HUDEP-2 (cell line): ENCODE data around the gene SRXN1.
"Not testable (repeated sequence)": the region's sequence is repeated elsewhere in the genome, so short reads cannot be mapped to it uniquely, and the experiment has no call there.

Experiments
- DNase-seq, 76 experiments: peaks; one replicate each; lab custom pipeline; 2025; ENCODE audit not compliant: unreplicated experiment in 76 of 76; lab: John Stamatoyannopoulos, UW

SRXN1 gene

GRCh38 chr20:655726-656624 is 3.0 kb upstream of the SRXN1 start:
- no peak for DNase-seq

DNA sequence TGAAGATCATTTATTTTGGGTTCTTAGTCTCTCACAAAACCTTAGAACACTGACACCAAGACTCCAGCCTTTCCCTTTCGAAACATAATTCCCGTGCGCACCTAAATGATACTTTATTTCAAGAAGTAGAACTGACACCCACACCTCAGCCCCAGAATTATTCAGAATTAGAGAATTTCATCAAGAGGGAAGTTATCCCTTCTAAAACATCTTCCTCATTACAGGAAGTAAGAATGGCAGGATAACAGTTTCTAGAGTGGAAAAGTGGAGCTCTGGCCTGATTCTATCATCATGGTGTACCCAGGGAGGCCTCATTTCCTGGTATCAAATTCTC is 1.4 kb upstream of the SRXN1 start:
- no peak for DNase-seq

- no peak for DNase-seq
Measured at GRCh38 chr20:653590-654416, 803 bp upstream of the SRXN1 start.

- DNase-seq = peak in 13 of 76 experiments; percentile 24 to 60 (median 40)
Measured at GRCh38 chr20:652615-653109, 338 bp downstream of the SRXN1 start.

DNA sequence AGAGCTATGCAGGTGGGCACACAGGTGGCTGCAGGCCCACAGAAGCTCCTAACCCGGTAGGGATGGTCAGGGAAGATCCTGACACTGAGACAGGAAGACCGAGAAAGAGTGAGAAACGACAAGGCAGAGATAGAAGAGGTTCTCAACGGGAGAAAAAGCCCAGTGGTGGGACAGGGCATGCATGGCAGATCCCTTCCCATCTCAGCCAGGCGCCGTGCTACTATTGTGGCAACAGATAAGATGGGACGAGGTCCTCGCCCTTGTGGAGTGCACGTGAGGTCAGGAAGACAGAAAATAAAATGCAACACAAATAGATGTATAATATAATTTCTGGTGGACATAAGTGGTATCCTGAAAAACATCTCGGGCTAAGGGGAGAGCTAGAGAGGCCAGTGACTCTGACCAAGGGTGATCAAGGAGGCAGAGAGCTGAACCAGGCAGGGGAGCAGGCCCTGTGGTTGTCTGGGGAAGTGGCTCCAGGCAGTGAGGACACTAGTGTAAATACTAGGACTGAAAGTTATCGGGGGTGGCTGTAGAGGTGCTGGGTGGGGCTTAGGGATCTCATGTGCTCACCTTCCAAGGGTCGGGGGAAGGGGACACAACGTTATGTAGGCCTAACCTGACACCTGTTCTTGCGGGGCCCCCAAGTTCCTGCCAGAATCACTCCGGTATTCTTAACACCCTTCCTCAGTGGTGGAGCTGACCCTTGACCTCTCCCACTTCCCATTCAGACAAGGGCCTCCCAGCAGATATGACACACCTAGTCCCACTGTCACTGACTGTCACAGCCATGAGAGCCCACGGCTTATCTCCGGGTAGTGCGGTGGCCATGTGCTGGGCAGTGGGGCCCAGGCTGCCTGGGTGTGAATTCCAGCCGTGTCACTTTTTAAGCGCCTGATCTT is 1.0 kb downstream of the SRXN1 start:
- peak in 52 of 76 experiments; percentile 4 to 67 (median 35) for DNase-seq

DNA sequence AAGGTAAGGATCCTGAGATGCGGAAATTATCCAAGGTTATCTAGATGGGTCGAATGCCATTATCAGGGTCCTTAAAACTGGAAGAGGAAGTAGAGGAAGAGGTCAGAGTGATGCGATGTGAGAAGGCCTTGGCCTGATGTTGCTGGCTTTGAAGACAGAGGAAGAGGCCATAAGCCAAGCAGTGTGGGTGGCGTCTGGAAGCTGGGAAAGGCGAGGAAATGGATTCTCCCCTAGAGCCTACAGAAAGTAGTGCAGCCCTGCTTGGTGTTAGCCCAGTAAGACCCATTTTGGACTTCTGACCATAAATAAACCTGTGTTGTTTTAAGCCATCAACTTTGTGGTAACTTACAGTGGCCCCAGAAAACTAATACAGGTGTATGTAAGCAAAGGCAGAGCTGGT is 2.0 kb downstream of the SRXN1 start:
- DNase-seq = no peak

DNA sequence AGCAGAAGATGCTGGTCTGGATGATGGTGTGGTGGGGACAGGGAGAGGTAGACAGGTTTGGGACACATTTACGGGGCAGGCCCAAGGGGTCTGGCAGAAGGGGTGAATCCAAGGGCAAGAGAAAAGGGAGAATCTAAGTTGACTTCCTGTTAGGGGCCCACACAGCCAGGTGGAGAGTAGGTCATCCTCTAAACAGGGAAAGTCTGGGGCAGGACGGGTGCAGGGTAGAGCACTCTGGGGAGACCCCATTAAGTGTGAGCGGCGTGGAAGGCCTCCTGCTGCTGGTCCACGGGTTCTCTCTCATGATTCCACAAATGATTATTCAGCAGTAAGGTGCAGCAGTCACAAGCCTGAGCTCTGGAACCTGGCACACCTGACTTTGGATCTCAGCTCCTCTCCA is 2.7 kb downstream of the SRXN1 start:
- DNase-seq = no peak

- DNase-seq = no peak
Measured at GRCh38 chr20:647479-648019, 5.5 kb downstream of the SRXN1 start.

DNA sequence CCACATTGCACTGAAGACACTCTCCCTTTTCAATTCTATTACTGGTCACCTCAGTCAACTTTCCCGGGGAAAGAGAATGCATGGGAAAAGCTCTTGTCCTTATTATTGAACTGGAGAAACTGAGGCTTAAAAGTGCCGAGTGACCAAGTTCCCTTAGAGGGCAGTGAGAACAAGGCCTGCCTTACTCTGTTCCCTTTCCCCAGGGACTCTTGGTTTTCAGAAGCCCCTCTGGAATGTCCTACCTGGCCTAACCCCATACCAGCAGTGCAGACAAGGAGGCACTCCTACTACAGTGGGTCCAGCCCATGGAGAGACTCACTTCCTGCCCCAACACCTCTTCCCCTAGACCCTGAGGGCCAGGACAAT is 6.1 kb downstream of the SRXN1 start:
- DNase-seq = no peak

GRCh38 chr20:646107-646867 is 6.7 kb downstream of the SRXN1 start:
- DNase-seq = peak in 12 of 76 experiments; percentile 2 to 37 (median 9)

DNA sequence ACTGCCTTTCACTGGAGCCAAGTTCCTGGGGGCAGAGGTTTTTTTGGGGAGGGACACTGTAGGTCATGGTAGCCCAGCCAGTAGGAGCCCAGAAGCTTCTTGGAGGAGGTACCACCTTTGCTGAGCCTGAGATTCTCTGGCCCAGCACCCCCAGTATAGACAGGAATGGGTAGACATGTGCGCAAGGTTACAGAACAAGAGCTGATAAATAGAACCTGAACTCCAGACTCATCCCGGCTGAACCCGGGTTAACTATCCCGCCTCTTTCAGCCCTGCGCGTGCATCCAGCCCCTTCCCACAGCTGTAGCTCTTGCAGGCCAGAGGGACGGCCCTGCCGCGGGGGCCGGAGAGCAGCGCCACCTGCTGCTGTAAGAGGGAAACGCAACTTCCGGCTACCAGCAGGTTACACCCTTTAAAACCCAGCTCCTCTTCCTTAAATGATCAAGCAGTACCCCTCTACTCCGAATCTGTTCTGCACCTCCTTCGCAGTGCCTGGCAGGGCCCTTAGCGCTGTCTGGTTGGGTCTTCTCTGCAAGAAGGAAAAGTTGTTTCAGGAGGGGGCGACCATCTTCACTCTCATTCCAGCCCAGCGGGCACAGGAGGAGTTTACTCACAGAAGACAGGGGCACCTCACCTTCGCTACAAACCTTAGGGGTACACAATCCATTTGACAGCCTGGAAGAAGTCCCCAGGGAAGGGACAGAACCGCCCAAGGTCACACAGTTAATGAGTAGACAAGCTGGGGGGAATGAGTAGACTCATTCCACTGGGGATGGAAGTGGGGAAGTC is 7.5 kb downstream of the SRXN1 start:
- DNase-seq = peak in 57 of 76 experiments; percentile 7 to 70 (median 48)

DNA sequence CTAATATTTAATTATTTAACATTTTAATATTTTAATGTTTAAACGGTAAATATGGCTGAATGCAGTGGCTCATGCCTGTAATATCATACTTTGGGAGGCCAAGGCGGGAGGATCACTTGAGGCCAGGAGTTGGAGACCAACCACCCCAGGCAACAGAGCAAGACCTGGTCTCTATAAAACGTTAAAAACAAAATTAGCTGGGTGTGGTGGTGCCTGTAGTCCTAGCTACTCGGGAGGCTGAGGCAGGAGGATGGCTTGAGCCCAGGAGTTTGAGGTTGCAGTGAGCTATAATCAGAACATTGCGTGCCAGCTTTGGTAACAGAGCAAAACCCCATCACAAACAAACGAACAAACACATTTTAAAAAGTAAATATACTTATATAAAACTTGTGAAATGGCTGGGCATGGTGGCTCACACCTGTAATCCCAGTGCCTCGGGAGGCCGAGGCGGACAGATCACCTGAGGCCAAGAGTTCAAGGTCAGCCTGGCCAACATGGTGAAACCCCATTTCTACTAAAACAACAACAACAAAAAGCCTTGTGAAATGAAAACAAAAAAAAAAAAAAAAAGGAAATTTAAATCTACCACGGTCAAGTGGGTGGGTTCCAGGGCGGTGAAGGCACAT is 8.2 kb downstream of the SRXN1 start:
- DNase-seq = no peak

GRCh38 chr20:642398-643174 is 10.4 kb downstream of the SRXN1 start:
- DNase-seq = no peak

- not testable (repeated sequence) for DNase-seq
Measured at GRCh38 chr20:642013-642397, 11.0 kb downstream of the SRXN1 start.

DNA sequence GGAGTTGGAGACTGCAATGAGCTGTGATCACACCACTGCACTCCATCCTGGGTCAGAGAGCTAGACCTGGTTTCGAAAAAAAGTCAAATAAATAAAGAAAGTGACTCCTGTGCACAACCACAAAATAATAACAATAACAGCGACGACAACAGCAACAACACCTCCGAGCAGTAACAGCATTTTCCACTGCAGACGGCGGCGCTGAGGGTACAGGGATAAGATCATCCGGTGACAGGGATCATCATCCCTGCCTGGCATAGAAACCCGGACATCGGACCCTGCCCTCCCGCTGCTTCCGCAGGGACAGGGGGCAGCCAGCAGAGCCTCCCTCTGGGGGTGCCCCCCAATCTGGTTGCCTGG is 11.5 kb downstream of the SRXN1 start:
- DNase-seq = no peak

GRCh38 chr20:640674-641515 is 12.1 kb downstream of the SRXN1 start:
- no peak for DNase-seq

- DNase-seq = no peak
Measured at GRCh38 chr20:638579-638978, 14.4 kb downstream of the SRXN1 start.
